HEK293 (cell line): Measurements from ENCODE around the gene PTGIS.
"Not testable (repeated sequence)": the region's sequence is repeated elsewhere in the genome, so short reads cannot be mapped to it uniquely, and the experiment has no call there.

Source experiments
- CTCF ChIA-PET: fragments of 350-600 bp; formaldehyde crosslinking; extraction: SDS; loops from one replicate; lab custom pipeline; 2021; ENCODE audit warnings: antibody characterized with exemption; lab: Yijun Ruan, JAX
- POLR2A ChIA-PET: fragments of 300-600 bp; formaldehyde crosslinking; extraction: SDS; loops from one replicate; lab custom pipeline; 2020; ENCODE audit warnings: antibody characterized with exemption, inconsistent platforms; lab: Yijun Ruan, JAX
- H3K27ac ChIP-seq: fragments of 200-500 bp; sonication (Bioruptor generic); 2 replicates; pipeline ENCODE4 v1.5.1; 2014; ENCODE audit warnings: low read depth, low read length, control low read depth, inconsistent platforms; ENCODE audit errors: extremely low read depth
- H3K36me3 ChIP-seq, 2 experiments: fragments of 200-500 bp in 1 of 2; sonication (Bioruptor generic) in 1 of 2; 1 replicate in 1 of 2; 2 replicates in 1 of 2; pipeline ENCODE4 v1.5.1; 2014 to 2017; ENCODE audit warnings: inconsistent platforms in 2 of 2, low read length in 2 of 2; ENCODE audit not compliant: control insufficient read depth in 2 of 2, insufficient read depth in 1 of 2
- H3K4me1 ChIP-seq: fragments of 200-500 bp; sonication (Bioruptor generic); 2 replicates; pipeline ENCODE4 v1.5.1; 2014; ENCODE audit warnings: mild to moderate bottlenecking, low read length, inconsistent platforms; ENCODE audit not compliant: control insufficient read depth, insufficient read depth
- H3K4me3 ChIP-seq: 2 replicates; pipeline ENCODE4 v1.5.1; 2011; ENCODE audit warnings: low read depth, mild to moderate bottlenecking, control low read depth, low read length, moderate library complexity
- H3K9me3 ChIP-seq: fragments of 200-500 bp; sonication (Bioruptor generic); 2 replicates; pipeline ENCODE4 v1.5.1; 2014; ENCODE audit warnings: low read depth, low read length, inconsistent platforms; ENCODE audit not compliant: control insufficient read depth, insufficient read depth
- KLF1 ChIP-seq: fragments of 450-650 bp; formaldehyde crosslinking; IDR thresholded peaks from 2 replicates; pipeline ENCODE4 v1.5.1; 2016; ENCODE audit warnings: missing biosample characterization, missing genetic modification characterization
- REPIN1 ChIP-seq: fragments of 450-650 bp; formaldehyde crosslinking; IDR thresholded peaks from 2 replicates; pipeline ENCODE4 v1.5.1; 2017; ENCODE audit warnings: missing biosample characterization, missing genetic modification characterization, low read depth
- SP3 ChIP-seq: fragments of 450-650 bp; formaldehyde crosslinking; IDR thresholded peaks from 2 replicates; pipeline ENCODE4 v1.5.1; 2016; ENCODE audit warnings: missing biosample characterization, missing genetic modification characterization
- ZBTB1 ChIP-seq: fragments of 450-650 bp; formaldehyde crosslinking; IDR thresholded peaks from 2 replicates; pipeline ENCODE4 v1.5.1; 2016; ENCODE audit warnings: missing biosample characterization, missing genetic modification characterization
- ZBTB17 ChIP-seq: fragments of 450-650 bp; formaldehyde crosslinking; IDR thresholded peaks from 2 replicates; pipeline ENCODE4 v1.5.1; 2016; ENCODE audit warnings: missing biosample characterization, missing genetic modification characterization
- ZNF366 ChIP-seq: fragments of 450-650 bp; formaldehyde crosslinking; conservative IDR thresholded peaks from 2 replicates; pipeline ENCODE4 v1.5.1; 2016; ENCODE audit warnings: missing biosample characterization, missing genetic modification characterization
- ZNF571 ChIP-seq: fragments of 450-650 bp; formaldehyde crosslinking; IDR thresholded peaks from 2 replicates; pipeline ENCODE4 v1.5.0; 2017; ENCODE audit warnings: missing biosample characterization, missing genetic modification characterization
- ZNF623 ChIP-seq: fragments of 450-650 bp; formaldehyde crosslinking; IDR thresholded peaks from 2 replicates; pipeline ENCODE4 v1.5.1; 2016; ENCODE audit warnings: missing biosample characterization, missing genetic modification characterization
- TF ChIP-seq, protein P1 (sequence below): fragments of 450-650 bp; formaldehyde crosslinking; IDR thresholded peaks from 2 replicates; pipeline ENCODE4 v1.5.1; 2017; ENCODE audit warnings: missing biosample characterization, missing genetic modification characterization
- TF ChIP-seq, protein P2 (sequence below): sonication (generic); formaldehyde crosslinking; IDR thresholded peaks from 2 replicates; pipeline ENCODE4 v1.8.1; 2022; ENCODE audit warnings: mild to moderate bottlenecking, moderate library complexity, missing genetic modification reagents
- TF ChIP-seq, protein P3 (sequence below): fragments of 450-650 bp; formaldehyde crosslinking; conservative IDR thresholded peaks from 2 replicates; pipeline ENCODE4 v1.5.1; 2016; ENCODE audit warnings: low read depth, missing biosample characterization, missing genetic modification characterization
- TF ChIP-seq, protein P4 (sequence below): fragments of 450-650 bp; formaldehyde crosslinking; IDR thresholded peaks from 2 replicates; pipeline ENCODE4 v1.5.1; 2016; ENCODE audit warnings: missing biosample characterization, missing genetic modification characterization, borderline replicate concordance

The PTGIS gene

DNA sequence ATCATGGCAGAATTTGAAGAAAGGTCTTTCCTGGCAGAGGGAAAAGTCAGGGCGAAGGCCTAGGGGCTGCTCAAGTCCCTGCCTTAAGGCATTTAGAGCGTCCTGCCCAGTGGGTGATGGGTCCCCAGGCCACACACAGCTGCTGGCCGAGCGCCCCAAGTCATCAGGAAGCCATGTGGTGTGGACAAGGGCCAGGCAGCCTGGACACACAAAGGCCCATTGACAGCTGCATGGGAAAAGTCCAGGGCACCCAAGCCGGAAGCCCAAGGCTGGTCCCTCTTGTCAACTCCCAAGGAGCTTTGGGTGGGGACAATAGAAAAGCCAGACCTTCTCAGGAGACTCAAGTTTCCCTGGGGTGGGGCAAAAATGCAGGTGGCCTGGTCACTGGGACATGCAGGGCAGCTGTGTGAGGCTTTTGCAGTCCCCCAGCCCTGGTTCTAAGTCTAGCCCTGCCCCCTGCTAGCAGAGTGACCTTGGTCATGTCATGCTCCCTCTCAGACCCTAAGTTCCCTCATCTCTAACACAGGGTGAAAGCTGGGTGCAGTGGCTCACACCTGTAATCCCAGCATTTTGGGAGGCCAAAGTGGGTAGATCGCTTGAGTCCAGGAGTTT, 44.3 kb upstream of the PTGIS start:
- no peaks in the 10 kb centered on the region for H3K36me3 ChIP-seq
- no peak overlapping the region for H3K4me3 ChIP-seq
- no peaks in the 10 kb centered on the region for H3K4me1 ChIP-seq
- ChIA-PET CTCF (interaction anchor here (0.6 to 10.1 kb wide), 17 partner anchors 18 to 284 kb away, joined by 3 to 297 read pairs (median 3); no protein-coding TSS in a partner anchor), POLR2A (interaction anchor here (0.5 kb wide), 1 partner anchor 164 kb away, joined by 6 read pairs; no protein-coding TSS in a partner anchor)
- no peak for TF ChIP-seq KLF1
- TF ChIP-seq, protein P1, sequence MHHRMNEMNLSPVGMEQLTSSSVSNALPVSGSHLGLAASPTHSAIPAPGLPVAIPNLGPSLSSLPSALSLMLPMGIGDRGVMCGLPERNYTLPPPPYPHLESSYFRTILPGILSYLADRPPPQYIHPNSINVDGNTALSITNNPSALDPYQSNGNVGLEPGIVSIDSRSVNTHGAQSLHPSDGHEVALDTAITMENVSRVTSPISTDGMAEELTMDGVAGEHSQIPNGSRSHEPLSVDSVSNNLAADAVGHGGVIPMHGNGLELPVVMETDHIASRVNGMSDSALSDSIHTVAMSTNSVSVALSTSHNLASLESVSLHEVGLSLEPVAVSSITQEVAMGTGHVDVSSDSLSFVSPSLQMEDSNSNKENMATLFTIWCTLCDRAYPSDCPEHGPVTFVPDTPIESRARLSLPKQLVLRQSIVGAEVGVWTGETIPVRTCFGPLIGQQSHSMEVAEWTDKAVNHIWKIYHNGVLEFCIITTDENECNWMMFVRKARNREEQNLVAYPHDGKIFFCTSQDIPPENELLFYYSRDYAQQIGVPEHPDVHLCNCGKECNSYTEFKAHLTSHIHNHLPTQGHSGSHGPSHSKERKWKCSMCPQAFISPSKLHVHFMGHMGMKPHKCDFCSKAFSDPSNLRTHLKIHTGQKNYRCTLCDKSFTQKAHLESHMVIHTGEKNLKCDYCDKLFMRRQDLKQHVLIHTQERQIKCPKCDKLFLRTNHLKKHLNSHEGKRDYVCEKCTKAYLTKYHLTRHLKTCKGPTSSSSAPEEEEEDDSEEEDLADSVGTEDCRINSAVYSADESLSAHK (tag by site-specific recombination), result no peak
- TF ChIP-seq SP3 (tag by site-specific recombination), result no peak
- no peaks in the 10 kb centered on the region for H3K9me3 ChIP-seq
- no peak overlapping the region for H3K27ac ChIP-seq

DNA sequence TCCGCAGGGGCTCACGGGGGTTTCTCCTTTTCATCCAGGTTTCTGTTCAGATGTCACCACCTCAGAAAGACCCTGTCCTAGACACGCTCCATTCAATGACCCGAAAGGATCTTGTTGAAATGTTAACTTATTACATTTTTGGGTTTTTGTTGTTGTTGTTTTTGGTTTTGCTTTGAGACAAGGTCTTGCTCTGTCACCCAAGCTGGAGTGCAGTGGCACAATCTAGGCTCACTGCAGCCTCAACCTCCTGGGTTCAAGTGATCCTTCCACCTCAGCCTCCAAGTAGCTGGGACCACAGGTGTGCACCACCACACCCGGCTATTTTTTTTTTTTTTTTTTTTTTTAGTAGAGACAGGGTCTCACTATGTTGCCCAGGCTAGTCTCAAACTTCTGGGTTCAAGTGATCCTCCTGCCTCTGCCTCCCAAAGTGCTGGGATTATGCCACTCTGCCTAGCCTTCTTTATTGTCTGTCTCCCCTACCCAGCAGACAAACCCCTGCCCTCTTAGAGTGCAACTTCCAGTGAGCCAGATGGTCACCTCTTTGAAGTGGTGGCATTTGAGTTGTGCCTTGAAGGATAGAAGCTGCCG, 43.7 kb upstream of the PTGIS start:
- H3K36me3 ChIP-seq, H3K4me3 ChIP-seq, H3K9me3 ChIP-seq, H3K27ac ChIP-seq, H3K4me1 ChIP-seq, POLR2A ChIA-PET: not testable (repeated sequence)
- CTCF ChIA-PET, result interaction anchor here (0.6 to 10.1 kb wide), 12 partner anchors 17 to 285 kb away, joined by 3 to 297 read pairs (median 5); no protein-coding TSS in a partner anchor

DNA sequence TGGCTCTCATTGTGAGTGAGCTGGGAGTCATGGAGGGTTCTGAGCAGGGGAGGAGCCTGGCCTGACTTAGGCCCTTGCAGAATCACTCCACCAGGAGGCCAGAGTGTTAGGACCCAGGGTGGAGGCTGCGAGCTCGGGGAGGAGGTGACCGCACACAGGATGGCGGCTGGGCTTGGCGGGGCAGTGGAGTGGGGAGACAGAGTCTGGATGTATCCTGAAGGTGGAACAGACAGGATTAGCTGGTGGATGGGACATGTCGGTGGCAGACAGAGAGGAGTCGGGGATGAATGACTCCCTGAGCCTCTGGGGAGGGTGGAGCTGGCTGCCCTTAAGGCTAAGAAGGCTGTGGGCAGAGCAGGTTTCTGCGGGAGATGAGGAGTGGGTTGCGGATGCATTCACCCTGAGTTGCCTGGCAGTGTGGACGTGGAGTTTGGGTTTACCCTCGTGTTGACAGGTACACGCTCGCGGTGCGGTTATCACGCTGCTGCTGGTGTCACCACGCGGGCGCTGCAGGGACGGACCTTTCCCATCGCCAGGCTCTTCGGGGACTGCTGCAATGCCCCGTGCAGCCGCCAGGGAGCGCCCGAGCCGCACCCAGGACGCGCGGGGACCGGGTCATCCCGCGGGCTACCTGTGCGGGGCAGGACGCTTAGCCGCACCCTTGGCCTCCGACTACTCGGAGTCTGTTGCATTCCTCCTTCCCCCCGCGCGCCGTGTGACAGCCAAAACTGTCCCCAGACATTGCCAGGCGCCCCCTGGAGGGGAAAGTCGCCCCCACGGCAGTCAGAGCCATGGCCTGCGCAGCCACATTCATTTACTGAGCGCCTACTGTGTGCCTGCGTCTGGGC, 43.0 kb upstream of the PTGIS start:
- ChIA-PET CTCF (interaction anchor here (0.6 to 10.1 kb wide), 40 partner anchors 15 to 327 kb away, joined by 3 to 297 read pairs (median 4); partner anchors contain the start of gene SLC9A8), POLR2A (interaction anchor here (0.7 kb wide), 1 partner anchor 278 kb away, joined by 3 read pairs; no protein-coding TSS in a partner anchor)
- no peaks in the 10 kb centered on the region for H3K4me1 ChIP-seq
- no peaks in the 10 kb centered on the region for H3K9me3 ChIP-seq
- H3K27ac ChIP-seq, result no peak overlapping the region
- H3K36me3 ChIP-seq, result no peaks in the 10 kb centered on the region
- peak overlapping the region; percentile 21 for H3K4me3 ChIP-seq
- TF ChIP-seq, protein P2, sequence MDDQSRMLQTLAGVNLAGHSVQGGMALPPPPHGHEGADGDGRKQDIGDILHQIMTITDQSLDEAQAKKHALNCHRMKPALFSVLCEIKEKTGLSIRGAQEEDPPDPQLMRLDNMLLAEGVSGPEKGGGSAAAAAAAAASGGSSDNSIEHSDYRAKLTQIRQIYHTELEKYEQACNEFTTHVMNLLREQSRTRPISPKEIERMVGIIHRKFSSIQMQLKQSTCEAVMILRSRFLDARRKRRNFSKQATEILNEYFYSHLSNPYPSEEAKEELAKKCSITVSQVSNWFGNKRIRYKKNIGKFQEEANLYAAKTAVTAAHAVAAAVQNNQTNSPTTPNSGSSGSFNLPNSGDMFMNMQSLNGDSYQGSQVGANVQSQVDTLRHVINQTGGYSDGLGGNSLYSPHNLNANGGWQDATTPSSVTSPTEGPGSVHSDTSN (CRISPR knock-in tag), result 0 out of 2 replicates have a peak, but pooled peaks have one; percentile 32
- TF ChIP-seq ZNF571 (no peak), REPIN1 (tag by site-specific recombination) (no peak), ZBTB1 (peak; percentile 95), ZNF623 (tag by site-specific recombination) (peak; percentile 20; the same call in 1 of the 2 replicates), ZBTB17 (tag by site-specific recombination) (peak; percentile 90), ZNF366 (0 out of 2 replicates have a peak, but pooled peaks have one; percentile 40)
- TF ChIP-seq, protein P3, sequence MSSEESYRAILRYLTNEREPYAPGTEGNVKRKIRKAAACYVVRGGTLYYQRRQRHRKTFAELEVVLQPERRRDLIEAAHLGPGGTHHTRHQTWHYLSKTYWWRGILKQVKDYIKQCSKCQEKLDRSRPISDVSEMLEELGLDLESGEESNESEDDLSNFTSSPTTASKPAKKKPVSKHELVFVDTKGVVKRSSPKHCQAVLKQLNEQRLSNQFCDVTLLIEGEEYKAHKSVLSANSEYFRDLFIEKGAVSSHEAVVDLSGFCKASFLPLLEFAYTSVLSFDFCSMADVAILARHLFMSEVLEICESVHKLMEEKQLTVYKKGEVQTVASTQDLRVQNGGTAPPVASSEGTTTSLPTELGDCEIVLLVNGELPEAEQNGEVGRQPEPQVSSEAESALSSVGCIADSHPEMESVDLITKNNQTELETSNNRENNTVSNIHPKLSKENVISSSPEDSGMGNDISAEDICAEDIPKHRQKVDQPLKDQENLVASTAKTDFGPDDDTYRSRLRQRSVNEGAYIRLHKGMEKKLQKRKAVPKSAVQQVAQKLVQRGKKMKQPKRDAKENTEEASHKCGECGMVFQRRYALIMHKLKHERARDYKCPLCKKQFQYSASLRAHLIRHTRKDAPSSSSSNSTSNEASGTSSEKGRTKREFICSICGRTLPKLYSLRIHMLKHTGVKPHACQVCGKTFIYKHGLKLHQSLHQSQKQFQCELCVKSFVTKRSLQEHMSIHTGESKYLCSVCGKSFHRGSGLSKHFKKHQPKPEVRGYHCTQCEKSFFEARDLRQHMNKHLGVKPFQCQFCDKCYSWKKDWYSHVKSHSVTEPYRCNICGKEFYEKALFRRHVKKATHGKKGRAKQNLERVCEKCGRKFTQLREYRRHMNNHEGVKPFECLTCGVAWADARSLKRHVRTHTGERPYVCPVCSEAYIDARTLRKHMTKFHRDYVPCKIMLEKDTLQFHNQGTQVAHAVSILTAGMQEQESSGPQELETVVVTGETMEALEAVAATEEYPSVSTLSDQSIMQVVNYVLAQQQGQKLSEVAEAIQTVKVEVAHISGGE (tag by site-specific recombination), result peak; percentile 94
- TF ChIP-seq, protein P4, sequence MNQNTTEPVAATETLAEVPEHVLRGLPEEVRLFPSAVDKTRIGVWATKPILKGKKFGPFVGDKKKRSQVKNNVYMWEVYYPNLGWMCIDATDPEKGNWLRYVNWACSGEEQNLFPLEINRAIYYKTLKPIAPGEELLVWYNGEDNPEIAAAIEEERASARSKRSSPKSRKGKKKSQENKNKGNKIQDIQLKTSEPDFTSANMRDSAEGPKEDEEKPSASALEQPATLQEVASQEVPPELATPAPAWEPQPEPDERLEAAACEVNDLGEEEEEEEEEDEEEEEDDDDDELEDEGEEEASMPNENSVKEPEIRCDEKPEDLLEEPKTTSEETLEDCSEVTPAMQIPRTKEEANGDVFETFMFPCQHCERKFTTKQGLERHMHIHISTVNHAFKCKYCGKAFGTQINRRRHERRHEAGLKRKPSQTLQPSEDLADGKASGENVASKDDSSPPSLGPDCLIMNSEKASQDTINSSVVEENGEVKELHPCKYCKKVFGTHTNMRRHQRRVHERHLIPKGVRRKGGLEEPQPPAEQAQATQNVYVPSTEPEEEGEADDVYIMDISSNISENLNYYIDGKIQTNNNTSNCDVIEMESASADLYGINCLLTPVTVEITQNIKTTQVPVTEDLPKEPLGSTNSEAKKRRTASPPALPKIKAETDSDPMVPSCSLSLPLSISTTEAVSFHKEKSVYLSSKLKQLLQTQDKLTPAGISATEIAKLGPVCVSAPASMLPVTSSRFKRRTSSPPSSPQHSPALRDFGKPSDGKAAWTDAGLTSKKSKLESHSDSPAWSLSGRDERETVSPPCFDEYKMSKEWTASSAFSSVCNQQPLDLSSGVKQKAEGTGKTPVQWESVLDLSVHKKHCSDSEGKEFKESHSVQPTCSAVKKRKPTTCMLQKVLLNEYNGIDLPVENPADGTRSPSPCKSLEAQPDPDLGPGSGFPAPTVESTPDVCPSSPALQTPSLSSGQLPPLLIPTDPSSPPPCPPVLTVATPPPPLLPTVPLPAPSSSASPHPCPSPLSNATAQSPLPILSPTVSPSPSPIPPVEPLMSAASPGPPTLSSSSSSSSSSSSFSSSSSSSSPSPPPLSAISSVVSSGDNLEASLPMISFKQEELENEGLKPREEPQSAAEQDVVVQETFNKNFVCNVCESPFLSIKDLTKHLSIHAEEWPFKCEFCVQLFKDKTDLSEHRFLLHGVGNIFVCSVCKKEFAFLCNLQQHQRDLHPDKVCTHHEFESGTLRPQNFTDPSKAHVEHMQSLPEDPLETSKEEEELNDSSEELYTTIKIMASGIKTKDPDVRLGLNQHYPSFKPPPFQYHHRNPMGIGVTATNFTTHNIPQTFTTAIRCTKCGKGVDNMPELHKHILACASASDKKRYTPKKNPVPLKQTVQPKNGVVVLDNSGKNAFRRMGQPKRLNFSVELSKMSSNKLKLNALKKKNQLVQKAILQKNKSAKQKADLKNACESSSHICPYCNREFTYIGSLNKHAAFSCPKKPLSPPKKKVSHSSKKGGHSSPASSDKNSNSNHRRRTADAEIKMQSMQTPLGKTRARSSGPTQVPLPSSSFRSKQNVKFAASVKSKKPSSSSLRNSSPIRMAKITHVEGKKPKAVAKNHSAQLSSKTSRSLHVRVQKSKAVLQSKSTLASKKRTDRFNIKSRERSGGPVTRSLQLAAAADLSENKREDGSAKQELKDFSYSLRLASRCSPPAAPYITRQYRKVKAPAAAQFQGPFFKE, result no peak
